Ishikawa (cell line): Measurements from ENCODE around the gene FSTL4.

Experiments used
- CEBPB ChIP-seq: IDR thresholded peaks from 2 replicates; pipeline ENCODE4 v1.6.1; 2012
- CREB1 ChIP-seq: IDR thresholded peaks from 2 replicates; pipeline ENCODE4 v1.6.1; 2012; ENCODE audit warnings: low read depth
- EGR1 ChIP-seq: IDR thresholded peaks from 2 replicates; pipeline ENCODE4 v1.6.1; 2012
- EP300 ChIP-seq: IDR thresholded peaks from 2 replicates; pipeline ENCODE4 v1.6.1; 2012; ENCODE audit warnings: borderline replicate concordance
- FOXM1 ChIP-seq: IDR thresholded peaks from 2 replicates; pipeline ENCODE4 v1.6.1; 2012; ENCODE audit warnings: low read depth, borderline replicate concordance
- NFIC ChIP-seq: IDR thresholded peaks from 2 replicates; pipeline ENCODE4 v1.6.1; 2012
- RAD21 ChIP-seq: IDR thresholded peaks from 2 replicates; pipeline ENCODE4 v1.6.1; 2012; ENCODE audit warnings: low read depth
- TAF1 ChIP-seq: IDR thresholded peaks from 2 replicates; pipeline ENCODE4 v1.6.1; 2012; ENCODE audit warnings: low read depth, mild to moderate bottlenecking
- TCF12 ChIP-seq: IDR thresholded peaks from 2 replicates; pipeline ENCODE4 v1.6.1; 2012; ENCODE audit warnings: low read depth
- TEAD4 ChIP-seq: IDR thresholded peaks from 2 replicates; pipeline ENCODE4 v1.6.1; 2012
- YY1 ChIP-seq: IDR thresholded peaks from 2 replicates; pipeline ENCODE4 v1.6.1; 2012; ENCODE audit warnings: low read depth
- ZBTB7A ChIP-seq: IDR thresholded peaks from 2 replicates; pipeline ENCODE4 v1.6.1; 2012; ENCODE audit warnings: low read depth
- TF ChIP-seq, protein P1 (sequence below): IDR thresholded peaks from 2 replicates; pipeline ENCODE4 v1.6.1; 2012
- TF ChIP-seq, protein P2 (sequence below): IDR thresholded peaks from 2 replicates; pipeline ENCODE4 v1.6.1; 2012; ENCODE audit warnings: low read depth, mild to moderate bottlenecking
- TF ChIP-seq, protein P3 (sequence below): IDR thresholded peaks from 2 replicates; pipeline ENCODE4 v1.6.1; 2012

FSTL4 gene

DNA sequence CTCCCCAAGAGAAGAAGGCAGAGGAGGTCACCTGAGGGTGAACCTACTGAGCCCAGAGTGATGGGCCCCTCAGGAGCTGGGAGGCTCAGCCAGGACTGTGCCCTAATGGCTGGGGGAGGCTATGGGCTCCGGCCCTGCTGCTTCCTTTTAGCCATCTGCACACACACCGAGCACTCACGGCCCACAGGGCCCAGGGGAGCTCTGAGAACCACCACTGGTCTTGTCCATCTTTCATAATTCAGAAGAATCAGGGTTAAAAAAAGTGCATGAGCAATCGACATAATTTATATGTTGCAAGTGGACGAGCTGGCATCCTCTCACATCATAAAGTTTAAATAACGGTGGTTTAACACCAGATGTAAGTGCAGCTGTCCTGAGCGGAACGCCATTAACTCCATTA lies 162.1 kb downstream of the FSTL4 start:
- TF ChIP-seq YY1 (no peak), CREB1 (no peak), TAF1 (no peak), TCF12 (no peak), CEBPB (no peak), EP300 (no peak), NFIC (no peak), EGR1 (no peak), ZBTB7A (no peak), RAD21 (no peak), FOXM1 (no peak), TEAD4 (no peak)
- TF ChIP-seq, protein P1, sequence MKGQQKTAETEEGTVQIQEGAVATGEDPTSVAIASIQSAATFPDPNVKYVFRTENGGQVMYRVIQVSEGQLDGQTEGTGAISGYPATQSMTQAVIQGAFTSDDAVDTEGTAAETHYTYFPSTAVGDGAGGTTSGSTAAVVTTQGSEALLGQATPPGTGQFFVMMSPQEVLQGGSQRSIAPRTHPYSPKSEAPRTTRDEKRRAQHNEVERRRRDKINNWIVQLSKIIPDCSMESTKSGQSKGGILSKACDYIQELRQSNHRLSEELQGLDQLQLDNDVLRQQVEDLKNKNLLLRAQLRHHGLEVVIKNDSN: no peak
- TF ChIP-seq, protein P2, sequence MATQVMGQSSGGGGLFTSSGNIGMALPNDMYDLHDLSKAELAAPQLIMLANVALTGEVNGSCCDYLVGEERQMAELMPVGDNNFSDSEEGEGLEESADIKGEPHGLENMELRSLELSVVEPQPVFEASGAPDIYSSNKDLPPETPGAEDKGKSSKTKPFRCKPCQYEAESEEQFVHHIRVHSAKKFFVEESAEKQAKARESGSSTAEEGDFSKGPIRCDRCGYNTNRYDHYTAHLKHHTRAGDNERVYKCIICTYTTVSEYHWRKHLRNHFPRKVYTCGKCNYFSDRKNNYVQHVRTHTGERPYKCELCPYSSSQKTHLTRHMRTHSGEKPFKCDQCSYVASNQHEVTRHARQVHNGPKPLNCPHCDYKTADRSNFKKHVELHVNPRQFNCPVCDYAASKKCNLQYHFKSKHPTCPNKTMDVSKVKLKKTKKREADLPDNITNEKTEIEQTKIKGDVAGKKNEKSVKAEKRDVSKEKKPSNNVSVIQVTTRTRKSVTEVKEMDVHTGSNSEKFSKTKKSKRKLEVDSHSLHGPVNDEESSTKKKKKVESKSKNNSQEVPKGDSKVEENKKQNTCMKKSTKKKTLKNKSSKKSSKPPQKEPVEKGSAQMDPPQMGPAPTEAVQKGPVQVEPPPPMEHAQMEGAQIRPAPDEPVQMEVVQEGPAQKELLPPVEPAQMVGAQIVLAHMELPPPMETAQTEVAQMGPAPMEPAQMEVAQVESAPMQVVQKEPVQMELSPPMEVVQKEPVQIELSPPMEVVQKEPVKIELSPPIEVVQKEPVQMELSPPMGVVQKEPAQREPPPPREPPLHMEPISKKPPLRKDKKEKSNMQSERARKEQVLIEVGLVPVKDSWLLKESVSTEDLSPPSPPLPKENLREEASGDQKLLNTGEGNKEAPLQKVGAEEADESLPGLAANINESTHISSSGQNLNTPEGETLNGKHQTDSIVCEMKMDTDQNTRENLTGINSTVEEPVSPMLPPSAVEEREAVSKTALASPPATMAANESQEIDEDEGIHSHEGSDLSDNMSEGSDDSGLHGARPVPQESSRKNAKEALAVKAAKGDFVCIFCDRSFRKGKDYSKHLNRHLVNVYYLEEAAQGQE: no peak
- TF ChIP-seq, protein P3, sequence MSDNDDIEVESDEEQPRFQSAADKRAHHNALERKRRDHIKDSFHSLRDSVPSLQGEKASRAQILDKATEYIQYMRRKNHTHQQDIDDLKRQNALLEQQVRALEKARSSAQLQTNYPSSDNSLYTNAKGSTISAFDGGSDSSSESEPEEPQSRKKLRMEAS: no peak

DNA sequence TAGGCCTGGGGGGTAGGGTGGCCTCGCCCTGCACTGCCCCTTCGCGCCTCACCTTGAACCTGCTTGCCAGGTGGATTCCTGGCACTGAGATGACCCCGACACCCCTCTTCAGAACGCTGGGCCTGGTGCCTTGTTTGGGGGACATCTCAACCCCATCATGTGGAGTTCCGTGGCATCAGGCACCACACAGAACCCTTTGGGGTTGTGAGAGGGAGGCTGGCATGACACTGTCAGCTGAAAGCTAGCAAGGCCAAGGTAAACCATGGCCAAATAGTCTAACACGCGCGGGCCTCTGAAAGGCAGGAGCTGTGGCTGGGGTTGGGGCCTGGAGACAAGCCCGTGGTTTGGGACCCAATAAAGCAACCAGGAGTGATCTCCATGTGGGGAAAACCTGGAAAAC lies 163.2 kb downstream of the FSTL4 start:
- TF ChIP-seq TEAD4: no peak
- TF ChIP-seq TAF1: no peak
- TF ChIP-seq CEBPB: no peak
- no peak for TF ChIP-seq ZBTB7A
- TF ChIP-seq YY1: no peak
- TF ChIP-seq, protein P2: no peak
- no peak for TF ChIP-seq NFIC
- TF ChIP-seq FOXM1: no peak

DNA sequence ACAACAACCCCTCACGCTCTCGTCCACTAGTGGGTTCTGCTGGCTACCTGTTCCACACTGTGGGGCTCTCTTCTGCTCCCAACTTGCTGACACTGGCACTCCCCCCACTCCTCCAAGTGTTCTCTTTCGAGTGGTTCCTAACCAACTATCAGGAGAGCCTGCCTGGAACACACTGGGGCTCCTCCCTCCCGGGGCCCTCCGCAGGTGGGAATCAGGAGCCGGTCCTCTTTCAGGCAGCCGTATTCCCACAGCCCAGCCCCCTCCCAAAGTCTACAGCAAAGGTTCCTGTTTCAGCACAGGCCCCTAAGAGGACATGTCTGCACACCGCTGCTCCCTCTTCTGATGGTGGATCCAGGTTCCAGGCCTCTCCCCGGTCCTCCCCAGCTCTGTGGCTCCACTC lies 165.9 kb downstream of the FSTL4 start:
- TF ChIP-seq, protein P3: no peak
- TF ChIP-seq EP300 (no peak), TCF12 (no peak)

DNA sequence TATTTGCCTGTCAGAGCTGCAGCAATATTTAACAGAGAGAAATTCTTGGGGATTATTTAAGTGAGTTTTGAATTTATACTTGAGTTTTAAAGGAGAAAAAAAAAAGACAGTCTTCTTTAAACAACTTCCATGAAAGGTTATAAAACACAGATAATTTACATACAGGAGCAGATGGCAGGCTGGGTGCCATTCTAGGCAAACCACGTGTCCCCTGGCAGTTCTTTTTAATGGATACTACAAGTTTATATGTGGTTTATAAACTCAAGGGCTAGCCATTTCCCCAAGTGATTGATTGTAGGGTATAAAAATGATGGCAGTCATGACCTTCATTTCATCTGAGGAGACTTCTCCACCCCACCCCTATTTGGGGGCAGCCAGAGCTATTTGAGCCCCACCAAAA lies 166.6 kb downstream of the FSTL4 start:
- TF ChIP-seq TCF12: no peak
- TF ChIP-seq, protein P3: no peak
- TF ChIP-seq RAD21: no peak
- TF ChIP-seq EP300: no peak
- no peak for TF ChIP-seq EGR1
- no peak for TF ChIP-seq NFIC
- TF ChIP-seq CREB1: no peak
- TF ChIP-seq, protein P2: no peak
- no peak for TF ChIP-seq YY1
- TF ChIP-seq ZBTB7A: no peak
- no peak for TF ChIP-seq TEAD4
- TF ChIP-seq FOXM1: no peak
- no peak for TF ChIP-seq CEBPB
- TF ChIP-seq, protein P1: no peak
- TF ChIP-seq TAF1: no peak

DNA sequence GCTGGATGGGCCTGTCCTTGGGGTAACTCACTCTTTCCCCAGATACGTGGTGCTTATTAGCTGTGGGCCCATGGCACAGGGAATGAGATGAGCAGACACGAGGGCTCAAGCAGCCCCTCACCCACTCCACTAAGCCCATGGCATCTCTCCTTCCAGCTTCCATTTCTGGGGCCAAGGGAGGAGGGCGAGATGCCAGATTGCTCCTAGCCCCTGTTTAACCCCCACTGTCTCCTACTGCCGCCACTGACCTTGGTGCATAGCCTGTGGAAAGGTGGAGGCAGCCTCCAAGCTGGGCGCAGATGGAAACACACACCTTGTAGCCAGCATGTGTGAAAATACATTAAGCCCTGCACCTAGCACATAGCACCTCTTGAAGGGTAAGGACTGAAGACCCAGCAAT lies 167.6 kb downstream of the FSTL4 start:
- TF ChIP-seq NFIC (no peak), CREB1 (no peak), TAF1 (no peak), TEAD4 (no peak), RAD21 (no peak), CEBPB (no peak), EP300 (no peak), ZBTB7A (no peak)
- TF ChIP-seq, protein P3: no peak
